Measurements from ENCODE around the gene SORL1-AS1.

GRCh38 chr11:121467965-121468364 is 15.2 kb upstream of the SORL1-AS1 start:
- TF ChIP-seq CTCF (IDR thresholded peaks at IDR 0.05) (no peak), POLR2A (IDR thresholded peaks at IDR 0.05) (no peak)
